GM18873 (cell line): Measurements from ENCODE around the gene CLRN3.

Experiments used
- ATAC-seq: cut with Tn5 transposase; IDR thresholded peaks from one replicate; pipeline ENCODE4 v1.9.1; 2021; ENCODE audit warnings: mild to moderate bottlenecking, moderate library complexity, moderate number of reproducible peaks; ENCODE audit not compliant: unreplicated experiment, low FRiP score

Gene CLRN3, protein sequence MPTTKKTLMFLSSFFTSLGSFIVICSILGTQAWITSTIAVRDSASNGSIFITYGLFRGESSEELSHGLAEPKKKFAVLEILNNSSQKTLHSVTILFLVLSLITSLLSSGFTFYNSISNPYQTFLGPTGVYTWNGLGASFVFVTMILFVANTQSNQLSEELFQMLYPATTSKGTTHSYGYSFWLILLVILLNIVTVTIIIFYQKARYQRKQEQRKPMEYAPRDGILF

DNA sequence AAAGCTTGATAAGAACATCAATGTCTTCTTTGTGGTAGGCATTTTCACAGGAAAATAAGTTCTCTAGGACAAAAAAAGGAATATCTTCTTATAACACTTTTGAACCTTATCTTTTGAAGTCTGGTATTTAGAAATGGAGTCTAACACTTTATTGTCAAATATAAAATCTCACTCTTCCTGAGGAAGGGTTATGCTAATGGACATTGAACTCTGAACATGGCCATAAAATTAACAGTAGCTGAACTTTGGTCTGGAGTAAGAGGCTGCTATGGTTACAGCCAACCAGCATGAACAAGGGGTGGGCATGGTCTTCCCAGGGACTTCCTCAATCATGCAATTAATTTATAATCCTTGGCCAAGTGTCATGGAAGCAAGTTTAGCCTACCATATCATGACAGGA lies at the start of gene CLRN3:
Gene CLRN3 (minus strand): TSS at position 199 of the 400 bp plus-strand sequence. CDS start 157 bp downstream, at position 42.
- ATAC-seq = no peak

DNA sequence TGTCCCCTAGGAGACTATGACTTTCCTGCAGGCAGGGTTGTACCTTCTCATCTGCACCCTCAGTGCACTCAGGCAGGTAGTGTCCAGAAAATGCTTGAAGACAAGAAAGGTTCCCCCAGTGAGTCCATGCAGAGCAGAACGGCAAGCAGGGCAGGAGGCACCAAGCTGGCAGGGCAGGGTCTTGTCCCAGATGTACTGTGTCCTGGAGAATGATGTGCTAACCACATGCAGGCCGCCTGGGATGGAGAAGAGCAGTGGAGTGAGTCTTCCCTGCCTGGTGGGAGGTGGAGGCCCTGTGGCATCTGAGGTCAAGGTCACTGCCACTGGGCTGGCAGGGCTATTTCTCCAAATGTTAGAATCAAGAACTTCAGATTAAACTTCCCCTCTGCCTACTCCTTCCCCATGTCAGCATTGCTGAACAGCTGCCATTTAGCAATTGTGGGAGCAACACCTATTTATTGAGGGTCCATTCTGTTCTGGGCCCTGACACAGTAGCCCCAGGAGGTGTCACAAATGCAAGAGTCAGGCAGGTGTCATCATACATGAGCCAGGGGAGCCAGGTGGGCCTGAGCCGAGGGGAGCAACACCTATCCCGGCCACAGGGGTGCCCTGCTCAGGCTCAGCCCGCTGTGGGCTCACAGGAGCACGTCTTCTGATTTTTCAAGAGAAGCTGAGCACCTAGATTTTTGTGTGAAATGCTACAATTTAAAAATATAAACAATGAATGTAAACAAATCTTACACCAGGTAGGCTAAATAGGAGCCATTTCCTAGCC lies 48.3 kb upstream of the CLRN3 start:
- ATAC-seq = no peak

DNA sequence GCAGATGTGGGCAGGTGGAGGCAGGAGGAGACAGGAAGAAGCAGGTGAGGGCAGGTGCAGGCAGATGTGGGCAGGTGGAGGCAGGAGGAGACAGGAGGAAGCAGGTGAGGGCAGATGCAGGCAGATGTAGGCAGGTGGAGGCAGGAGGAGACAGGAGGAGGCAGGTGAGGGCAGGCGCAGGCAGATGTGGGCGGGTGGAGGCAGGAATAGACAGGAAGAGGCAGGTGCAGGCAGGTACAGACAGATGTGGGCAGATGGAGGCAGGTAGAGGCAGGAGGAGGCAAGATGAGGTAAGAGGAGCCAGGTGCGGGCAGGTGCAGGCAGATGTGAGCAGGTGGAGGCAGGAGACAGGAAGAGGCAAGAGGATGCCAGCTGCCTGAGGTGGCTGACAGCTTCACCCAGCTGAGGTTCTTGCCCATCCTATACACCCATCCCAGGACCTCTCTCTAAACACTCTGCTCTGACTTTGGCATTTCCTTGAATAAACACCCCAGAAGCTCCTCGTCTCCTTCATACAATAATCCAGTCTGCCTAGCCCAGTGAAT lies 47.1 kb upstream of the CLRN3 start:
- ATAC-seq = no peak

DNA sequence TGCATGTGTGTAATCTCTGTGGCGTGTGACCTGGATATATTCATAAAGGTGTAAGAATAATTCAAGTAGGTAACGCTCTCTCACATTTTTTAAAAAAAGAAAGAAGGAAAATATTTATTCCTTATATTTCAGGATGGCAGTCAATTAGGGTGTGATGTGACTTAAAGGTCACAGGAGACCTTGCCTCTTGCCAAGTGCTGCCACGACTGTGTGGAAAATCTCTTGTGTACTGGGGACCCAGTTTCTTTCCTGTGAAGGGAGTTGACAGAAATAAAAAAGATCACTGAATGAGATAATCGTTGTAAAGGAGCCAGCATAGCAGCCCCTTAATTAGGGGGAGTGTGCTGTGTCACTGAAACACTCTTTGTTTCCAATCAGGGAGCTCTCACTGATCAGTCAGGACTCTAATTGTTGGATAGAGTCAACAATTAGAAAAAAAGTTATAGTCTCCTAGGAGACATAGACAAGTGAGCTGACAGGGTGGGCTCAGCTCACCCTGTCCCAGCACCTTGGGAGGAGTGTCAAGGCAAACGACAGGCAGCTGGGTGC lies 45.2 kb upstream of the CLRN3 start:
- no peak for ATAC-seq

DNA sequence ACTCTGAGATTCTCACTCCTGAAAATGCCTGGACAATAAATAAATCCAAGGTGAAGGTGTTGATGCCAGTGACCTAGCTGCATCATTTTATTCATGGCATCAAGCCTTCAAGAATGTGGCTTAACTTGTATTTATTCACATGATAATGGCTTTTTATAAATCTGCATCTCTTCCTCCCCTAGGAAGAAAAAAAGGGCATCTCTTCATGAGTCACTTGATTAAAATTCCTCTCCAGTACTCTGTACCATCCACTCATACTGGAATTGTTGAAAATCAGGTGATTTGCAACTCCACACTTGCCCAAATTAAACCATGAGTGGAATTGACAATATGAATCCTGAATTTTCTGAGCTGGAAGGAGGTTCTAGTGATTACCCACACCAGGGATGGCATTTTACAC lies 44.3 kb upstream of the CLRN3 start:
- ATAC-seq = no peak

DNA sequence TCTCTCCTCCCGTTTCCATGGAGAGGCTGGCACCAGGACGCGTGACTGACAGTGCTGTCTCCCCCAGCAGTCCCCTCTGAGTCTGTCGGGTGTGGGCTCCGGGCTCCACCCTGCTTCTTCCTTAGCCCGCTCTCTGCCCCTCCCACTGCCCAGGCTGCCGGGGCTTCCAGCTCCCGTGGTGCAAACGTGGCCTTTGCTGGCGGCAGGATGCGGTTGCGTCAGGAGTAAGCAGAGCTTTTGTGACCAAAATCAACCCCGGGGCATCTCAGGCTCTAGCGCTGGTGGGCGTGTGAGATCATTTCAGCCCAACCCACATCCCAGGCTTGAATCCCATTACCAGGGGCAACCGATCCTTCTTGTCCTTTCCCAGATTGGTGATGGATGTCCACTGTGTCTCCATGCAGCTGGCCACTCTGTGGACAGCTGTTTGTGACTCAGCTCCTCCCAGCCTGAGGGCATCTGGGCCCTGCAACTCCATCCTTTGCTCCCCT lies 42.4 kb upstream of the CLRN3 start:
- ATAC-seq = no peak

DNA sequence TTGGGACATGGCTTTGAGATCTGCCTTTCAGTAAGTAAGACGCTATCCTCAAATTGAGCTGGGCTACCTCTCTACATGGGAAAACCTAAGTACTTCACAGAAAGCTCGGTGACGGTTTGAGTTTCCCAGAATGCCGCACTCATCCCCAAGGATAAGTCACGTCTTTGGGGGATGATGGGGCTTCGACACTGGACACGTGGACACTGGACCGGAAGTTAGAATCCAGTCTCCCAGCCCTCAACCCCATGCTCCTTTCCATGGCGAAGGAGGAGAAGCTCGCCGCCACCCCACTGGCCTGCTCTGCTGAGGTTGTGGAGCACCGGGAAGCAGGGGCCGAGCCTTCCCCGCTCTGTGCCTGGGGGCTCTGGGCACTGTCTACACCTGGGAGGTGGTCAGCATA lies 41.6 kb upstream of the CLRN3 start:
- ATAC-seq = no peak

DNA sequence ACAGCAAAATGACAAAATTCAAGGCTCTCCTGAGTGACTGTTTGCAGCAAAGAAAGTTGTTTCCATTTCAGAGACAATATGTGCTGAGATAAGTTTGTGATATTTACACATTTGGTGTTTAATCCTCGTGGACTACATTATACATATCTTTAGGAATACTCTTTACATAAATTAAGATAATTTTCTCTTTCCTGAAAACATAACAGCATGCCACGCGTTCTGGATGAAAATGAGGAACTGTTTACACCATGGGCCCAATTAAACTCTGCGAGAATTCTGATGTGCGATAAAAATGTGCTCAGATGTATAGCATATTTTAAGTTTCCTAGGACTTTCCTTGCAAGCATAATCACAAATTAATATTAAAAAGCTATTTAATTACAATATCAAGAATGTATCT lies 40.5 kb upstream of the CLRN3 start:
- ATAC-seq = no peak

DNA sequence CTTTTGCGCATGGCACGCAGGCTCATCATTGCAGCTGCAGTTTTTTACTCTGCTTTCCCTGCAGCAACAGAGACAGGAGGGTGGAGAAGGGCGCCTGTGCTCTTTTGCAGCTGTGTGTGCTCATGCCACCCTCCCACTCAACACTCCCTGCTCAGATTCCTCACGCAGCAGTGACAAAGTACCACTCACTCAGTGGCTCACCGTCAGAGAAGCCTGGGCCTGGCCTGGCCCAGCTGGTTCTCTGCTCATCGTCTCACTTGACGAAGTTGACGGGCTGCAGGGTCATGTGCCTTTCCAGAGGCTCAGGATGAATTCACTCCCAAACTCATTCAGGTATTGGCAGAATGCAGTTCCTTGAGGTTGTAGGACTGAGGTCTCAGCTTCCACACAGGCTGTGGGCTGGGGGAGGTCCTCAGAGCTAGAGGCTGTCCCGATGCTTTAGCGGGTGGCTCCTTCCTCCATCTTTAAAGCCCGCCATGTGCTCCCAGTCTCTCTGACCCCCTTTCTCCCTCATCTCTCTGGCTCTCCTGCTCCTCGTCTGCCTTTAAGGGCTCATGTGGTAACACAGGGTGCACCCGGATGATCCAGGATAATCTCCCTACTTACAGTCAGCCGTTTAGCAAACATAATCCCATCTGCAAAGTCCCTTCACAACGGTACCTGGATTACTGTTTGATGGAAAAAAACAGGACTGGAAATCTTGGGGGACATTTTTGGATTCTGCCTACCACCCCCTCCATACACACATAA lies 40.0 kb upstream of the CLRN3 start:
- ATAC-seq = no peak

DNA sequence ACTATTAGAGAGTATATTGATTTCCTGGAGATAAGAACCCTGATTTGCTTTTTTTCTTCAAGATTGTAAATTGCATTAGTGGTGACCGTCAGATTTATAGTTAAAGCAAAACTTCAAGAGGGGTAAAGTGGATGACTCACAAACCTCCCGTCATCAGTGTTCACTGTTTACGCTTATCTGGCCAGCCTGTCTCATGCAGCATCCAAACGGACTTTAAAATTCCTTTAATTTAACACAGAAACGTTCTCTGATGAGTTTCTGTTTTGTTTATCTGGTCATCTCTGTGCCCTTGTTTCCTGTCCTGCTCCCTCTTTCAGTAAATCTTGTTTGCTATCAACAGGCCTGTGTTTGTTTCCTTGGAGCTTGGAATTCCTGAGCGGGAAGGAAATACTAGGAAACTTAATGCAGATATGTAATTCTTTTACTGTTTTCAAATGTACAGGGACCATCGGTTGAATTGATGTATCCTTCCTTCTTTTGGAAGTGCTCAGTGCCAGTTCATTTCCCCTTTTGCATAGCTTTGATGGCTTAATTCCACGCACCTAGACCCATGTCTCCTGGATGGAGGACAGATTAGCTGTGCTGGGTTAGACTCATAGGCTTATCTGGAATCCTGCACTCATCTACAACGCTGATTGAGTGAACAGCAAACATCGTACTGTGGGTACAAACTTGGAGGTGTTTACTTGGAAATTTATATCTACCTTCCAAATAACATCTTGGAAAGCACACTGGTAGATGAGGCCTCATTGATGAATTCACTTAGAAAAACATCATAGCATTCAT lies 35.5 kb upstream of the CLRN3 start:
- no peak for ATAC-seq

DNA sequence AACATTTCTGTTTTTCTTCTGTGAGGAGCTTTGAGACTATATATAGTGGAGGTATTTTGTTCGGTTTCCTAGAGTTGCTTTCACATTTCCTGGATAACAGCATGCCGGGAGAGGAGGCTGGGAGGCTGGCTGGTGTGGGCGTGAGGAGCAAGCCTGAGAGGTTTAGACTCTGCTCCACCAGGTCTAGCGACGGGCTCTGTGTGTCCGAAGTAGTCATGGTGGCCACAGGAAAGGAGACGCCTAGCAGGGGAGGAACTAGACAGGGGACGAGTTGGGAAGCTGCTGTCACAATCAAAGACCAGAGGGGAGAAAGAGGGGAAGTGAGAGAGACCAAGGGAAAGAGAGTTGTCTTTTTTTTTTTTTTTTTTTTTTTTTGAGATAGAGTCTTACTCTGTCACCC lies 33.7 kb upstream of the CLRN3 start:
- no peak for ATAC-seq

DNA sequence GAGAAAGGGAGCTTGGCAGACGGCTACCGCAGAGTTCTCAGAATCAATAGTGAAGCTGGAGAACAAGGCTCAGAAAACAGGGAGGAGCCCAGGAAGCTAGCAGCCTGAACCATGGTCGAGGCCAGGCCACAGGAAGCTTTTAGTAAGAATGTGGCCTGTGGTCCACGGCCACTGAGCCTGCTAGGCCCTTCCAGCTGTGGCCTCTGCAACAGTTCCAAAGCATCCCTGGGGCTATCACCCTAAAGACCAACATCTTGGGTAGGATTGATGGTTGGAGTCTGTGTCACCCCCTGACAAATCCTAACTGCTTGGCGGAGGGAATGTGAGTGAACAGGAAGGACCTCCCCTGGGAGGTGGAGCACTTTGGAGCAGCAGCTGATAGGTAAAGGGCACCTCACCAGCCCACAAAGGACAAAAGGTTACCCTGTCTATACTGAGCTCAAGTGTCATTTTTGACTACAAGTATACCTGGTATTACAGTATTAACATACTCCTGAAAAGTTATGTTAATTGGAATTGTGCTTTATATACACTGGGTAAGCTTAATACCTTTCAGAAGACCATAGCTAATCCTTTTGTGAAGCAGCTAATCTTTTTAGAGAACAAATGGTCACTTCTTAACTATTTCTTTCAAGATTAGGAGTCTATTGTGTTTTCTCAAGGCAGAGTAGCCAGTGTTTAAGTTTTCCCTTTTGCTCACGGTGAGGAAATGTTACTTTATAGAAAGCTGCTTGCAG lies 32.9 kb upstream of the CLRN3 start:
- no peak for ATAC-seq

DNA sequence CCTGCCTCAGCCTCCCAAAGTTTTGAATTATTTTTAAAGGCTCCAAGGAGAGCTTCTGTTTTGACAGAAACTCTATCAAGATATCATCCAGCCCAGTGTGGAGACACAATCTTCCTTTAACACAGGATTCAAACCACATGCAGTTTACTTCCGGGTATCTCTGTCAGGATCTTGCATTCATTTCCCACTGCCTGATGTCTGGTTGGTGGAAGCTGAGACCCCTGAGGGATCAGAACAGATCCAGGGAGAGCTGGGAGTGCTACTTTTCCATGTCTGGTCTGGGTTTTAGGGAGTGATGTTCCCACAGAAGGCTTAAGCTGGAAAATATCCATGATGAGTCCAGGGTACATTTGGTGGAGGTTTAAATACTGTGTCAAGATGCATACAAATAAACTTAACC lies 30.9 kb upstream of the CLRN3 start:
- ATAC-seq = no peak

DNA sequence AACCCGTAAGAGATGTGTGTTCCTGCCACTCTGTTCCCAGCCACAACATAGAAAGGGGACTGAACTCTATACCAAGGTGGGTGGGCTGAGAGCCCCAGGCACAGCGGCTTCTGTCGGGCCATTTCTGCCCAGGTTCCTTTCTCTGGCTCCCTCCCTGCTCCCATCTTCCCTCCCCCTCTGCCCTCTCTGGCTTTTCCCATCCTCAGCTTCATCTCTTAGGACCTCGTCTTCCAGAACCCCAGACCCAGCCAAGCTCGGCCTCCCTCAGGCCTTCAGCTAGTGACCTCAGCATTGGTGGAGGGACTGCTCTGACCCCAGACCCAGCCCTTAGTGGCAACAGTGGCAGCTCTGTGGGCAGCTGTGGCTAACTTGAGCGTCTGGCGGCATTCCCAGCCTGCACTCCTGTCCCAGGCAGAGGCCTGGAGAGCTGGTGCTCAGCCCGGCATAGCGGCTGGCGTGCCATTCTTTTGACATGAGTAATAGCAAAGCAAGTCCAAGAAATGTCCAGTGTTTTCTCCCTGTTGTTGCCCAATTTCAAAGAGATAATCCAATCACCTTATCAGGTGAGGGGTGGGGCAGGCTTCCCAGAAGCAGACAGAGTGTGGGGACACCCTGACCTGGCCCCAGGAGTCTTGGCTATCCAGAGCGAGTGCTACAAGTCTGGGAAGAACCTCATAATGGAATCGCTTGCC lies 30.1 kb upstream of the CLRN3 start:
- no peak for ATAC-seq

DNA sequence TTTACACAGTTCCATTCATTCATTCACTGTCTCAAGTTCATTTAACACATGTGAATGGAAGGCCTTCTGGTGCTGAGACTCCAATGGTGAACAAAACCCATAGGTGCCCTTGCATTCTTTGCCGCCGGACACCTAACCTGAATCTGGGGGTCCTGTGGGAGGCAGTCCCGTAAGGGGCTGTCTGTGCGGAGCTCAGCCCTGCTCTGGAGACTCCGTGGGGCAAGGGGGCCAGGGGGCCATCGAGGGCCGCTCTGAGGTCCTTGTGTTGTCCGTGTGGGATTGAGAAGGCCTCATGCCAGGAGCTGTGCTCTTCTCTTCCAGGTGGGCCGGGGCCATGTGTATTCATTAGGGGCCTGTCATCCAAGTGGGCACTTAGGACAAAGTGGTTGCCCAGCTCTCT lies 29.5 kb upstream of the CLRN3 start:
- no peak for ATAC-seq

DNA sequence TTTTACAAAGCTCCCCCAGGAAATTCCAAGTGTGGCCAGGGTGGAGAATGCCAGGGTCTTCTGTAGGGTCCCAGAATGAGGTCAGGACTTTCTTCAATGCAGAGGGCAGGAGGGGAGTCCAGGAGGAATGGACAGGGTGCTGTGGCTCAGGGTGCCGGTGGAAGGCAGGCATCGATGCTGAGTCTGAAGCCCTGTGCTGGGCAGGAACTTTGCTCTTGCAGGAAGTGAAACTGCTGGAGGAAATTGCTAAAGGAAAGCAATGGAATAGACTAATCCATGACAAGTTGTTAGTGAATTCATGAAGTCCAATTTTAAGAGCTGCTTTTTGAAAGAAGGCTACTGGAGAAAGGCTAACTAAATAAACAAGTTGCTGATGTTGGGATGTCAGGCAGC lies 29.0 kb upstream of the CLRN3 start:
- ATAC-seq = no peak

DNA sequence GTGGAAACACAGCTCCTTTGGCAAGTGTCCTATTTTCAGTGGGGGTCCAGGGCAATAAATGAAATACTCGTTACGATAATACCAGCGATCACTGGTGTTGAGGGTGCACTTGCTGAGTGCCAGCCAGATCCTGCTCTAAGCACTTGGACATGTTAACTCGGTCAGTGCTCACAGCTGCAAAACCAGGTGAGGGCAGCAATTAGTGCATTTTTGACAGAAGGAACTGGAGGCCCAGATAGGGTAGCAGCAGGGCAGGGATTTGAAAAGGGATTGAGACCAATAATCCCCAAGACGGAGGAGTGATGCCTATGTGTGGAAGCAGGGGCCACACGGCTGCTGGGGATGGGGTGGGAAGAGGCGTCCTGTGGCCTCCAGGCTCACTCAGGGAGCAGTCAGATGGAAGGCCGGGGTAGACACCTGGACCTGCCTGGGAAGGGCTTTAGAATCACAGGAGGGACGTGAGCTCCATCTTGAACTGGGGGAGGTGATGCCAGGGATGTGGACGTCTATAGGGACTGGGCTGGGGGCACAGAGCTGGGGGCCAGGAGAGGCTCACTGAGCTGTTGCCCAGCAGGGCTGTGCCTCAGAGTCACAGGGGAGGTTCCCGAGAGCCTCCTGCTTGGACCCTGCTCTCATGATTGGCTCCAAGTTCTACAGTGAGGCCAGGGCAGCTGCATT lies 28.5 kb upstream of the CLRN3 start:
- no peak for ATAC-seq
